Right lobe of liver (tissue), 4 donors: ENCODE data around the gene DPYD.

Source experiments
- CTCF ChIP-seq, 4 donors: fragments of 200-600 bp in 3 of 4; fragments of 450-650 bp in 1 of 4; IDR thresholded peaks; one replicate each; pipeline versions ENCODE4 v1.5.1 to v1.8.0; 2016 to 2022; ENCODE audit warnings: antibody characterized with exemption in 4 of 4, mild to moderate bottlenecking in 2 of 4
- POLR2A ChIP-seq: fragments of 450-650 bp; IDR thresholded peaks from one replicate; pipeline ENCODE4 v1.6.1; 2017; ENCODE audit warnings: antibody characterized with exemption, mild to moderate bottlenecking
- donor health status: DM: no; HTN: no; CAD: no.
- donor health status: DM: no; HTN: no; CAD: no.
- donor health status: DM: no; HTN: yes; CAD: no.

GRCh38 chr1:97461782-97462181 lies 459.1 kb downstream of the DPYD start:
- TF ChIP-seq POLR2A (no peak), CTCF (IDR thresholded peaks at IDR 0.05) (no peak)
